WERI-Rb-1 (cell line): ENCODE measurements around the gene SCGB1C2.
"Not testable (repeated sequence)": the region's sequence is repeated elsewhere in the genome, so short reads cannot be mapped to it uniquely, and the experiment has no call there.

Experiments used
- DNase-seq: peaks from one replicate; pipeline ENCODE4 v3.0.0-alpha.2; 2020
- H3K27ac ChIP-seq: fragments of 250-450 bp; sonication (Bioruptor Pico); 2 replicates; pipeline ENCODE4 v1.5.1; 2020; ENCODE audit warnings: mild to moderate bottlenecking, moderate library complexity
- H3K27me3 ChIP-seq: fragments of 250-450 bp; sonication (Bioruptor Pico); 2 replicates; pipeline ENCODE4 v1.5.1; 2021; ENCODE audit warnings: mild to moderate bottlenecking, low read depth, moderate library complexity; ENCODE audit not compliant: insufficient read depth, severe bottlenecking
- H3K36me3 ChIP-seq: fragments of 250-450 bp; sonication (Bioruptor Pico); 2 replicates; pipeline ENCODE4 v1.5.1; 2020; ENCODE audit warnings: mild to moderate bottlenecking, moderate library complexity
- H3K4me3 ChIP-seq: 2 replicates; pipeline ENCODE4 v1.5.1; 2011; ENCODE audit warnings: low read depth, mild to moderate bottlenecking, control low read depth, low read length
- H3K9me3 ChIP-seq: fragments of 250-450 bp; sonication (Bioruptor Pico); 2 replicates; pipeline ENCODE4 v1.5.1; 2021; ENCODE audit warnings: mild to moderate bottlenecking, moderate library complexity; ENCODE audit not compliant: severe bottlenecking
- TF ChIP-seq, protein P1 (sequence below): IDR thresholded peaks from 2 replicates; pipeline ENCODE4 v1.5.1; 2011; ENCODE audit warnings: low read depth, mild to moderate bottlenecking, control low read depth, inconsistent platforms, low read length

The SCGB1C2 gene

DNA sequence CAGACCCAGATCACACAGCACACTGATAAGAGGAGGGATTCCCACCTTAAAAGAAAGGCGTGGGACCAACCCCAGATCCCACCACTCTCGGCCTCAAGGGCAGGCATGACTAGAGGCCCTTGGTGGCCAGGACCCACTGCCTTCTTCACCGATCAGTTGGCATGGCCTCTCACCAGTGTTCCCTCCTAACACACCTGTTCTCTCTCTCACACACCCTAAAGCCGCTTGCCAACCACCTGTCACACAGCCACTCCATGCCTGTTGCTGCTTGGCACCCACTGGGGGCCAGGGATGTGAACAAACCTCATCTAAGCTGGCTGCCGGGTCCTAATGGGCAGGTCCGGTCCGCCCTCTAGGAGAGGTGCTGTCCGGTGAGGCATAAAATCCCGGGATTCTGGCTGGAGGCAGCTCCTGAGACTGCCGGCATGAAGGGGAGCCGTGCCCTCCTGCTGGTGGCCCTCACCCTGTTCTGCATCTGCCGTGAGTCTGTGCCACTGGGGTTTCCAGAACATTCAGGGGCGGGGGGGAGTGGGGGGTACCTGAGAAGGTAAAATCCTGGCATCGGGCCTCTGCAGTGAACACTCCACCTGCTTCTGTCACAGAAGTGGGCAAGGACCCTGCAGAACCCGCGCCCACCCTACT is at the start of gene SCGB1C2:
Gene SCGB1C2 (plus strand): TSS at position 404 of the 642 bp plus-strand sequence. CDS start 22 bp downstream, at position 426.
- peak; percentile 3 for DNase-seq
- not testable (repeated sequence) for H3K27me3 ChIP-seq, H3K36me3 ChIP-seq, H3K27ac ChIP-seq, H3K9me3 ChIP-seq, H3K4me3 ChIP-seq

DNA sequence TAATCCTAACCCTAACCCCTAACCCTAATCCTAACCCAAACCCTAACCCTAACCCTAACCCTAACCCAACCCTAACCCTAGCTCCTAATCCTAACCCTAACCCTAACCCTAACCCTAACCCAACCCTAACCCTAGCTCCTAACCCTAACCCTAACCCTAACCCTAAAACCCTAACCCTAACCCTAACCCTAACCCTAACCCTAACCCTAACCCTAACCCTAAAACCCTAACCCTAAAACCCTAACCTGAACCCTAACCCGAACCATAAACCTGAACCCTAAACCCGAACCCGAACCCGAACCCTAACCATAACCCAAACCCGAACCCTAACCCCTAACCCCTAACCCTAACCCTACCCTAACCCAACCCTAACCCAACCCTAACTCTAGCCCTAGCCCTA is 24.3 kb upstream of the SCGB1C2 start:
- not testable (repeated sequence) for H3K4me3 ChIP-seq, H3K27me3 ChIP-seq, DNase-seq

DNA sequence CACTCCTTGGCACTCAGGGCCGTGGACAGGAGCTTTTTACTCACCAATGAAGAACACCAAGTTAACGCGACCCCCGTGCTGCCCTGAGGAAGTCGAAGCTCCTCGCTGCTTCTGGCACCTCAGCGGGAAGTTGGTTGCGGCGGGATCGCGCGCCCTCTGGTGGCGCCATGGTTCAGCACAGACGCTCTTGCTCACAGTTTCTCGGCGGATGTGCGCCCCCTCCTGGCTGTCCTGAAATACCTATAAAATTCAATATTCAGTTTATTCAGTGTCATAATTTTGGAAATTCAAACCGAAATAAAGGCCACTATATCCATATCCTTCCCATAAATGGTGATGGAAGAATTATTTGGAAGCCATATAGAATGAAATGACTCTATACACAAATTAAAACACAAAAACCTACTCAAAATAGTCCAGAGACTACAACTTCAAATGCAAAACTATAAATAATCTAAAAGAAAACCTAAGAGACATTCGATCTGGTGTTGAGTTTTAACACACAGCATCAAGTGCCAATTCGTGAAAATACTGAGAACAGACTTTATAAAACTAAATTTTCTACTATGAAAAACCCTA is 18.9 kb upstream of the SCGB1C2 start:
- not testable (repeated sequence) for H3K36me3 ChIP-seq, H3K9me3 ChIP-seq, H3K4me3 ChIP-seq, H3K27me3 ChIP-seq, DNase-seq, H3K27ac ChIP-seq
- TF ChIP-seq, protein P1, sequence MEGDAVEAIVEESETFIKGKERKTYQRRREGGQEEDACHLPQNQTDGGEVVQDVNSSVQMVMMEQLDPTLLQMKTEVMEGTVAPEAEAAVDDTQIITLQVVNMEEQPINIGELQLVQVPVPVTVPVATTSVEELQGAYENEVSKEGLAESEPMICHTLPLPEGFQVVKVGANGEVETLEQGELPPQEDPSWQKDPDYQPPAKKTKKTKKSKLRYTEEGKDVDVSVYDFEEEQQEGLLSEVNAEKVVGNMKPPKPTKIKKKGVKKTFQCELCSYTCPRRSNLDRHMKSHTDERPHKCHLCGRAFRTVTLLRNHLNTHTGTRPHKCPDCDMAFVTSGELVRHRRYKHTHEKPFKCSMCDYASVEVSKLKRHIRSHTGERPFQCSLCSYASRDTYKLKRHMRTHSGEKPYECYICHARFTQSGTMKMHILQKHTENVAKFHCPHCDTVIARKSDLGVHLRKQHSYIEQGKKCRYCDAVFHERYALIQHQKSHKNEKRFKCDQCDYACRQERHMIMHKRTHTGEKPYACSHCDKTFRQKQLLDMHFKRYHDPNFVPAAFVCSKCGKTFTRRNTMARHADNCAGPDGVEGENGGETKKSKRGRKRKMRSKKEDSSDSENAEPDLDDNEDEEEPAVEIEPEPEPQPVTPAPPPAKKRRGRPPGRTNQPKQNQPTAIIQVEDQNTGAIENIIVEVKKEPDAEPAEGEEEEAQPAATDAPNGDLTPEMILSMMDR, result 0 out of 2 replicates have a peak, but pooled peaks have one; percentile 14

More for the DNA sequence above, 24.3 kb upstream of the SCGB1C2 start:
- not testable (repeated sequence) for H3K27ac ChIP-seq, H3K36me3 ChIP-seq, H3K9me3 ChIP-seq

DNA sequence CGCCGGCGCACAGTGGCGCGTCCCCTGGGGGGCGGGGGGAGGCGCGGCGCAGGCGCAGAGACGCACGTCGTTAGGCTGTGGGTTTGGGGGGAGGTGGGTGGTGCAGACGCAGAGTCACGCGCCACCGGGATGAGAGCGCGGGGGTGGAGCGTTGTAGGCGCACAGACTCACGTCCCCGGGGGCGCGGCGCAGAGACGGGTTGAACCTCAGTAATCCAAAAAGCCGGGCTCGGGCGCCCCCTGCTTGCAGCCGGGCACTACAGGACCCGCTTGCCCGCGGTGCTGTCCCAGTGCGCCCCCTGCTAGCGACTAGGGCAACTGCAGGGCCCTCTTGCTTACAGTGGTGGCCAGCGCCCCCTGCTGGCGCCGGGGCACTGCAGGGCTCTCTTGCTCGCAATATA is 3.4 kb upstream of the SCGB1C2 start:
- not testable (repeated sequence) for H3K9me3 ChIP-seq, DNase-seq, H3K27me3 ChIP-seq, H3K4me3 ChIP-seq, H3K27ac ChIP-seq, H3K36me3 ChIP-seq

DNA sequence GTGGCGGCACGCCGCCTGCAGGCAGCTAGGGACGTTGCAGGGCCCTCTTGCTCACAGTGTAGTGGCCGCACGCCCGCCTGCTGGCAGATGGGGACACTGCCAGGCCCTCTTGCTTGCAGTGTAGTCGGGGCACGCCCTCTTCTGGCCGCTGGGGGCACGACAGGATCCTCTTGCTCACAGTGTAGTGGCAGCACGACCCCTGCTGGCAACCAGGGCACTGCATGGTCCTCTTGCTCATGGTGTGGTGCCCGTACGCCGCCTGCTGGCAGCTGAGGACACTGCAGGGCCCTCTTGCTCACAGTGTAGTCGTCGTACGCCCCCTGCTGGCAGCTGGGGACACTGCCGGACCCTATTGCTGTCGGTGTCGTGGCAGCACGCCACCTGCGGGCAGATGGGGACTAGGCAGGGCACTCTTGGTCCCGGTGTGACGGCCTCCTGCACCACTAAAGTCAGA is 3.0 kb upstream of the SCGB1C2 start:
- H3K36me3 ChIP-seq, H3K4me3 ChIP-seq, H3K9me3 ChIP-seq, H3K27ac ChIP-seq, H3K27me3 ChIP-seq: not testable (repeated sequence)
- peak; percentile 50 for DNase-seq
- TF ChIP-seq, protein P1, result peak; percentile 24; the same call in 1 of the 2 replicates

DNA sequence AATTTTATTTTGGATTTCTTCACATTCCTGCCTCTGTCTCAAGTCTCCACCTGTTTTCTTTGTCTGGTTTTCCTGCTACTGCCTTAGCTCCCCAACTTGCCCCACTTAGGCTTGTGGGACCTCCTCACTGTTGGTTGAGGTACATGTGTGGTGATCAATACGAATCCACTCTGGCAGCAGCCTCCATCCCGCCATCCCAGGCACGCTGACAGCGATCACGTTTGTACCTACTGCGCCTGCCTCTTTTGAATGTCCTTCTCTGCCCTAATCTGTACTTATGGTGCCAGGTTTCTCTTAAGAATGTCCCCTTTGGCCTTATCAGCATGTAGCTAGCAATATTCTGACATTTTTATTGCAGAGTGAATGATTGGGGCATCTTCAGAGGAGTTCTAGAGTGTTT is 2.3 kb upstream of the SCGB1C2 start:
- not testable (repeated sequence) for H3K4me3 ChIP-seq, H3K36me3 ChIP-seq, H3K27me3 ChIP-seq, H3K27ac ChIP-seq, H3K9me3 ChIP-seq, DNase-seq

DNA sequence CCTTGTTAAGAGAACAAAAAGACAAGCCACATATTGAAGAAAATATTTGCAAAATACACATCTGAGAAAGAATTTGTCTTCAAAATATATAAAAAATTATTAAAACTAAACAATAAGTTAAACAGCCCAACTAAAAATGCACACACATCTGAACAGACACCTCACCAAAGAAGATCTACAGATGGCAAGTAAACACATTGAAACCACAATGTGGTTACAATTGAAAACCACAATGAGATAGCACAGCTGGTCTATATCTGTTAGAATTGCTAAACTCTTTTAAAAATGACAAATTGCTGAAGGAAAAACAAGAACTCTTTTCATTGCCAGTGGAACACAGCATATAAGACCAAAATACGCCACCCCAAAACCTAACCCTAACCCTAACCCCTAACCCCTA is 1.5 kb upstream of the SCGB1C2 start:
- not testable (repeated sequence) for H3K36me3 ChIP-seq, H3K4me3 ChIP-seq, H3K27me3 ChIP-seq, DNase-seq, H3K27ac ChIP-seq, H3K9me3 ChIP-seq

DNA sequence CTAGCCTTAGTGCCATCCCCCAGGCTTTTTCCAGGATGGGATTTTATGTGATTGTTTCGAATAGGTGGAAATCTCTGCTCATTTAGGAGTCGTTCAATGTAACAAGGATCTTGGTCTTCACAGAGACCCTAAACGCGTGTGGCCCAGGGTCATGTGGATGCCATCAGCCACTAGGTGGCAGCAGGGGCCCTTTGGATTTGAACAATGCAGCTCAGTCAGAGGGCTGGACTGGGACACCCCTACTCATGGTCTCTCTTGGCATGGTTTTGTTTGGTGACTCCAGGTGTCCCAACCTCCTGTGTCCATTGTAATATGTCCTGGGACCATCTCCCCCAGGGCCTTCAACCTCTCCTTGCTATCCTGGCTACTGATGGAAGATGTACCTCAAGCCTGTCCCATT is 838 bp upstream of the SCGB1C2 start:
- H3K9me3 ChIP-seq, H3K4me3 ChIP-seq, H3K27ac ChIP-seq, H3K36me3 ChIP-seq, H3K27me3 ChIP-seq: not testable (repeated sequence)
- peak; percentile 86 for DNase-seq
- TF ChIP-seq, protein P1, result peak; percentile 16; the same call in 1 of the 2 replicates

DNA sequence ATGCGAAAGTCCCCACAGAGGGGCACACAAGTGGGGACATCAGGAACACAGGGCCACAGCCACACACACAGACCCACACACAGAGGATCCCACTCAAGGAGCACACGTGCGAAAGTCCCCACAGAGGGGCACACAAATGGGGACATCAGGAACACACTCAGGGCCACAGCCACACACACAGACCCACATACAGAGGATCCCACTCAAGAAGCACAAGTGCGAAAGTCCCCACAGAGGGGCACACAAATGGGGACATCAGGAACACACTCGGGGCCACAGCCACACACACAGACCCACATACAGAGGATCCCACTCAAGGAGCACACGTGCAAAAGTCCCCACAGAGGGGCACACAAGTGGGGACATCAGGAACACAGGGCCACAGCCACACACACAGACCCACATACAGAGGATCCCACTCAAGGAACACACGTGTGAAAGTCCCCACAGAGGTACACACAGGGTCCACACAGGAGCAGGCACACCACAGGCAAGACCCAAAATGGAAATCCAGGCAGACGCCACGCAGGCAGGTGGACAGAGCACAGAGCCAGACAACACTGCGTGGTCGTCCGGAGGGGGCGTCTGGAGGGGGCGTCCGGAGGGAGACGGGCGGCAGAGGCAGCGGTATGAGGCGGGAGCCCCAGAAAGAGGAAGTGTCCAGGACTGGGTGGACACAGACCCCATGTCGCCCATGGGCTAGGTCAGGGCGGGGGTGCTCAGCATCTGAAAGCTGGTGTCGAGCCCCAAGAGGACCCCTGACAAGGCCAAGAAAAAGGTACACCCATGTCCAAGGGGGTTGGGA is 2.2 kb downstream of the SCGB1C2 start:
- not testable (repeated sequence) for H3K27ac ChIP-seq, H3K27me3 ChIP-seq, H3K4me3 ChIP-seq, H3K9me3 ChIP-seq, H3K36me3 ChIP-seq
- DNase-seq, result peak; percentile 3
